K562 (cell line): ENCODE results near the gene IRAK2. TPM values are rescaled to one million over a fixed set of nuclear protein-coding genes. Genes with fewer than 3 reads are reported as not detected.
A peak's percentile ranks its signal among the peaks of the same experiment; 100 is the strongest.

ENCODE experiments used
- ARID2 ChIP-seq: fragments of 450-650 bp; IDR thresholded peaks from 2 replicates; pipeline ENCODE4 v1.6.1; 2017; ENCODE audit warnings: antibody characterized with exemption, mild to moderate bottlenecking
- BCOR ChIP-seq: fragments of 450-650 bp; IDR thresholded peaks from 2 replicates; pipeline ENCODE4 v1.6.1; 2016
- CC2D1A ChIP-seq: fragments of 450-650 bp; IDR thresholded peaks from 2 replicates; pipeline ENCODE4 v1.6.1; 2017; ENCODE audit warnings: mild to moderate bottlenecking
- CREM ChIP-seq: IDR thresholded peaks from 2 replicates; pipeline ENCODE4 v1.6.1; 2014; ENCODE audit warnings: antibody characterized with exemption, low read depth
- ELF4 ChIP-seq: fragments of 450-650 bp; formaldehyde crosslinking; IDR thresholded peaks from 2 replicates; pipeline ENCODE4 v1.4.0; 2022; ENCODE audit warnings: missing genetic modification characterization
- ETV1 ChIP-seq: fragments of 450-650 bp; conservative IDR thresholded peaks from 2 replicates; pipeline ENCODE4 v1.6.1; 2016; ENCODE audit warnings: missing genetic modification characterization, control low read depth, low read depth, missing compliant biosample characterization
- ETV6 ChIP-seq, 3 experiments: fragments of 150-350 bp in 1 of 3; sonication (generic) in 1 of 3; formaldehyde crosslinking in 1 of 3; IDR thresholded peaks; 2 replicates each; pipeline versions ENCODE4 v1.6.1 to v1.8.0; 2014 to 2022; ENCODE audit warnings: borderline replicate concordance in 2 of 3, low read depth in 2 of 3, antibody characterized with exemption in 1 of 3, low read length in 1 of 3, mild to moderate bottlenecking in 1 of 3, missing genetic modification reagents in 1 of 3
- GABPA ChIP-seq: fragments of 200-800 bp; sonication (Bioruptor generic); conservative IDR thresholded peaks from 2 replicates; pipeline ENCODE4 v1.6.1; 2016; ENCODE audit warnings: low read depth, missing genetic modification characterization, missing compliant biosample characterization
- GABPB2 ChIP-seq: fragments of 250-450 bp; sonication (Bioruptor Pico); conservative IDR thresholded peaks from 2 replicates; pipeline ENCODE4 v1.5.1; 2021; ENCODE audit warnings: mild to moderate bottlenecking
- LCOR ChIP-seq: sonication (generic); formaldehyde crosslinking; IDR thresholded peaks from 2 replicates; pipeline ENCODE4 v1.8.0; 2022; ENCODE audit warnings: mild to moderate bottlenecking, missing genetic modification reagents
- MAZ ChIP-seq, 2 experiments: fragments of 450-650 bp in 1 of 2; sonication (generic) in 1 of 2; formaldehyde crosslinking; IDR thresholded peaks in 1 of 2; conservative IDR thresholded peaks in 1 of 2; 2 replicates each; pipeline versions ENCODE4 v1.4.0 to v1.5.0; 2020; ENCODE audit warnings: mild to moderate bottlenecking in 1 of 2, missing genetic modification reagents in 1 of 2
- MEIS2 ChIP-seq: fragments of 450-650 bp; IDR thresholded peaks from 2 replicates; pipeline ENCODE4 v1.6.1; 2014; ENCODE audit warnings: mild to moderate bottlenecking; ENCODE audit not compliant: partially characterized antibody
- PKNOX1 ChIP-seq: fragments of 450-650 bp; IDR thresholded peaks from 2 replicates; pipeline ENCODE4 v1.6.1; 2016
- RAD21 ChIP-seq, 2 experiments: fragments of 250-450 bp in 1 of 2; fragments of 450-650 bp in 1 of 2; sonication (Bioruptor Pico) in 1 of 2; formaldehyde crosslinking in 1 of 2; IDR thresholded peaks in 1 of 2; conservative IDR thresholded peaks in 1 of 2; 2 replicates each; pipeline versions ENCODE4 v1.4.0 to v1.8.0; 2020 to 2022; ENCODE audit warnings: mild to moderate bottlenecking in 2 of 2, moderate library complexity in 1 of 2
- RB1 ChIP-seq: fragments of 450-650 bp; IDR thresholded peaks from 2 replicates; pipeline ENCODE4 v1.6.1; 2017; ENCODE audit warnings: low read depth, mild to moderate bottlenecking
- RBM25 ChIP-seq: fragments of 200-400 bp; formaldehyde crosslinking; IDR thresholded peaks from 2 replicates; pipeline ENCODE4 v1.6.1; 2018; ENCODE audit warnings: low read length, low read depth, moderate library complexity; ENCODE audit not compliant: severe bottlenecking
- SIRT6 ChIP-seq: IDR thresholded peaks from one replicate; pipeline ENCODE4 v1.6.1; 2012; ENCODE audit warnings: low read depth, mild to moderate bottlenecking, control low read depth, inconsistent platforms, low read length, moderate library complexity
- SMARCA4 ChIP-seq: fragments of 450-650 bp; IDR thresholded peaks from 2 replicates; pipeline ENCODE4 v1.6.1; 2016
- SMARCA5 ChIP-seq: fragments of 450-650 bp; IDR thresholded peaks from 2 replicates; pipeline ENCODE4 v1.6.1; 2016
- SMC3 ChIP-seq: conservative IDR thresholded peaks from 2 replicates; pipeline ENCODE4 v1.6.1; 2011; ENCODE audit warnings: low read depth, low read length, improper control_type of control experiment; ENCODE audit not compliant: insufficient read depth
- SOX6 ChIP-seq: fragments of 450-650 bp; IDR thresholded peaks from 2 replicates; pipeline ENCODE4 v1.6.1; 2014; ENCODE audit warnings: mild to moderate bottlenecking
- TARDBP ChIP-seq: fragments of 450-650 bp; IDR thresholded peaks from 2 replicates; pipeline ENCODE4 v1.6.1; 2016
- TBP ChIP-seq: optimal IDR thresholded peaks from 2 replicates; pipeline ENCODE3; 2011; ENCODE audit warnings: low read depth, low read length, improper control_type of control experiment
- TFAP4 ChIP-seq: sonication (generic); formaldehyde crosslinking; IDR thresholded peaks from 2 replicates; pipeline ENCODE4 v1.8.0; 2022; ENCODE audit warnings: missing genetic modification reagents, mild to moderate bottlenecking, moderate library complexity, borderline replicate concordance
- ZBTB9 ChIP-seq: fragments of 450-650 bp; formaldehyde crosslinking; IDR thresholded peaks from 2 replicates; pipeline ENCODE4 v1.4.0; 2020; ENCODE audit warnings: mild to moderate bottlenecking, moderate library complexity
- ZNF384 ChIP-seq: IDR thresholded peaks from 2 replicates; pipeline ENCODE4 v1.6.1; 2012; ENCODE audit warnings: low read depth, low read length, improper control_type of control experiment
- polyA plus RNA-seq, 8 experiments: library from polyadenylated mRNA; depleted of rRNA in 4 of 8; stranded (reverse) in 5 of 8; unstranded in 3 of 8; fragments of >200 nt; fragmentation: Nextera tagmentation in 2 of 8; fragmentation: Illumina TruSeq in 1 of 8; extraction: Ambion mirVana in 2 of 8; extraction: Trizol in 1 of 8; gene quantifications; 2 replicates each; pipeline versions ENCODE4 v1.2.1 to v1.2.3, GENCODE V29; 2011 to 2014; ENCODE audit warnings: inconsistent platforms in 1 of 8, missing spikeins in 1 of 8
- total RNA-seq, 7 experiments: library from RNA; depleted of rRNA in 6 of 7; stranded (reverse); fragments of >200 nt in 6 of 7; fragmentation: Illumina TruSeq in 2 of 7; extraction: Trizol in 2 of 7; gene quantifications; 2 replicates each; pipeline versions ENCODE4 v1.2.1 to v1.2.3, GENCODE V29; 2011 to 2021; ENCODE audit warnings: low replicate concordance in 1 of 7

IRAK2 gene
- total and polyA plus RNA-seq, 9 of the 15 experiments (the other 6 are each of a cell fraction or from before 2014, with no cell fraction given) = 0.42 to 4.4 (median 2.7) TPM

GRCh38 chr3:10224794-10225665, 60.3 kb downstream of the IRAK2 start (continued):
- TF ChIP-seq ARID2 (peak; percentile 46; the same call in 1 of the 2 replicates), ETV6 (IDR thresholded peaks at IDR 0.05; ENCODE audit: borderline replicate concordance in 1 of 2, low read depth in 2 of 2, low read length in 1 of 2) (peak in 1 of 2 experiments; percentile 34; a peak in 1 of 4 replicates), ETV6 (CRISPR knock-in tag; IDR thresholded peaks at IDR 0.05; ENCODE audit: borderline replicate concordance) (no peak), MEIS2 (peak; percentile 50), TBP (peak; percentile 5), TARDBP (0 out of 2 replicates have a peak, but pooled peaks have one; percentile 50), CREM (peak; percentile 17; the same call in 1 of the 2 replicates), PKNOX1 (peak; percentile 53), ETV1 (peak; percentile 58), RAD21 (CRISPR knock-in tag; conservative IDR thresholded peaks at IDR 0.05 in 1 of 2, IDR thresholded peaks at IDR 0.05 in 1 of 2) (peak; percentile 94 to 96), ZBTB9 (0 out of 2 replicates have a peak, but pooled peaks have one; percentile 43), SOX6 (peak; percentile 38; the same call in 1 of the 2 replicates), RB1 (0 out of 2 replicates have a peak, but pooled peaks have one; percentile 19), CC2D1A (peak; percentile 70), SMARCA5 (0 out of 2 replicates have a peak, but pooled peaks have one; percentile 41), BCOR (0 out of 2 replicates have a peak, but pooled peaks have one; percentile 41), MAZ (CRISPR knock-in tag; conservative IDR thresholded peaks at IDR 0.05 in 1 of 2, IDR thresholded peaks at IDR 0.05 in 1 of 2) (peak in 1 of 2 experiments; percentile 49; a peak in 1 of 4 replicates), SMARCA4 (no peak), RBM25 (peak; percentile 80), ELF4 (CRISPR knock-in tag) (no peak), GABPB2 (CRISPR knock-in tag) (no peak), SMC3 (peak; percentile 91), ZNF384 (peak; percentile 36; the same call in 1 of the 2 replicates), LCOR (CRISPR knock-in tag) (0 out of 2 replicates have a peak, but pooled peaks have one; percentile 31), GABPA (tag) (peak; percentile 51), SIRT6 (no peak), TFAP4 (CRISPR knock-in tag) (no peak)
